ENCODE measurements around the gene TYRP1.

Gene TYRP1

GRCh38 chr9:12696931-12697622 is 3.9 kb downstream of the TYRP1 start:
- in situ Hi-C loops (cut with MboI; ENCODE audit: low sequenced_read_pairs) = no loop called here

GRCh38 chr9:12697719-12698118 is 4.5 kb downstream of the TYRP1 start:
- in situ Hi-C loops (cut with MboI; ENCODE audit: low sequenced_read_pairs) = no loop called here

GRCh38 chr9:12698266-12698665 is 5.1 kb downstream of the TYRP1 start:
- in situ Hi-C loops (cut with MboI; ENCODE audit: low sequenced_read_pairs) = no loop called here

GRCh38 chr9:12698986-12699385 is 5.8 kb downstream of the TYRP1 start:
- in situ Hi-C loops (cut with MboI; ENCODE audit: low sequenced_read_pairs) = no loop called here

GRCh38 chr9:12699529-12699928 is 6.3 kb downstream of the TYRP1 start:
- in situ Hi-C loops (cut with MboI; ENCODE audit: low sequenced_read_pairs) = no loop called here

GRCh38 chr9:12701126-12701525 is 7.9 kb downstream of the TYRP1 start:
- in situ Hi-C loops (cut with MboI; ENCODE audit: low sequenced_read_pairs) = no loop called here

- in situ Hi-C loops (cut with MboI; ENCODE audit: low sequenced_read_pairs) = no loop called here
Measured at GRCh38 chr9:12702160-12702758, 9.1 kb downstream of the TYRP1 start.

GRCh38 chr9:12703996-12704395 is 10.8 kb downstream of the TYRP1 start:
- in situ Hi-C loops (cut with MboI; ENCODE audit: low sequenced_read_pairs) = no loop called here

- in situ Hi-C loops (cut with MboI; ENCODE audit: low sequenced_read_pairs) = no loop called here
Measured at GRCh38 chr9:12705738-12706391, 12.7 kb downstream of the TYRP1 start.

GRCh38 chr9:12708562-12709298 is 15.5 kb downstream of the TYRP1 start:
- in situ Hi-C loops (cut with MboI; ENCODE audit: low sequenced_read_pairs) = no loop called here

GRCh38 chr9:12712532-12712931 is 19.3 kb downstream of the TYRP1 start:
- in situ Hi-C loops (cut with MboI; ENCODE audit: low sequenced_read_pairs) = no loop called here

- in situ Hi-C loops (cut with MboI; ENCODE audit: low sequenced_read_pairs) = no loop called here
Measured at GRCh38 chr9:12715268-12715667, 22.1 kb downstream of the TYRP1 start.

- in situ Hi-C loops (cut with MboI; ENCODE audit: low sequenced_read_pairs) = no loop called here
Measured at GRCh38 chr9:12716823-12717600, 23.8 kb downstream of the TYRP1 start.

GRCh38 chr9:12717907-12718306 is 24.7 kb downstream of the TYRP1 start:
- in situ Hi-C loops (cut with MboI; ENCODE audit: low sequenced_read_pairs) = no loop called here

GRCh38 chr9:12718482-12719026 is 25.4 kb downstream of the TYRP1 start:
- in situ Hi-C loops (cut with MboI; ENCODE audit: low sequenced_read_pairs) = no loop called here

GRCh38 chr9:12719431-12719830 is 26.2 kb downstream of the TYRP1 start:
- in situ Hi-C loops (cut with MboI; ENCODE audit: low sequenced_read_pairs) = no loop called here

- in situ Hi-C loops (cut with MboI; ENCODE audit: low sequenced_read_pairs) = no loop called here
Measured at GRCh38 chr9:12720551-12720950, 27.4 kb downstream of the TYRP1 start.

GRCh38 chr9:12722131-12722530 is 28.9 kb downstream of the TYRP1 start:
- in situ Hi-C loops (cut with MboI; ENCODE audit: low sequenced_read_pairs) = no loop called here

- in situ Hi-C loops (cut with MboI; ENCODE audit: low sequenced_read_pairs) = no loop called here
Measured at GRCh38 chr9:12723409-12724028, 30.3 kb downstream of the TYRP1 start.

GRCh38 chr9:12726795-12727194 is 33.6 kb downstream of the TYRP1 start:
- in situ Hi-C loops (cut with MboI; ENCODE audit: low sequenced_read_pairs) = no loop called here
